GM21528 (cell line): ENCODE measurements around the gene PPP4C.
"Not testable (repeated sequence)": the region's sequence is repeated elsewhere in the genome, so short reads cannot be mapped to it uniquely, and the experiment has no call there.

Experiments
- ATAC-seq: cut with Tn5 transposase; IDR thresholded peaks from one replicate; pipeline ENCODE4 v1.9.1; 2021; ENCODE audit warnings: mild to moderate bottlenecking, moderate library complexity; ENCODE audit not compliant: unreplicated experiment, low FRiP score

Gene PPP4C

GRCh38 chr16:30120340-30121105 lies 44.7 kb downstream of the PPP4C start:
- no peak for ATAC-seq

GRCh38 chr16:30121741-30122571 lies 46.2 kb downstream of the PPP4C start:
- no peak for ATAC-seq

- no peak for ATAC-seq
Observed at GRCh38 chr16:30122604-30123160, 46.9 kb downstream of the PPP4C start.

- no peak for ATAC-seq
Observed at GRCh38 chr16:30124985-30125379, 49.2 kb downstream of the PPP4C start.

- not testable (repeated sequence) for ATAC-seq
Observed at GRCh38 chr16:30125690-30126089, 49.9 kb downstream of the PPP4C start.

- no peak for ATAC-seq
Observed at GRCh38 chr16:30127993-30128392, 52.2 kb downstream of the PPP4C start.

- no peak for ATAC-seq
Observed at GRCh38 chr16:30131869-30132475, 56.2 kb downstream of the PPP4C start.

- no peak for ATAC-seq
Observed at GRCh38 chr16:30132591-30132990, 56.8 kb downstream of the PPP4C start.
